ENCODE results near the gene SV2B. TPM values are rescaled to one million over a fixed set of nuclear protein-coding genes. Genes with fewer than 3 reads are reported as not detected.

The SV2B gene
- total and polyA plus RNA-seq, 2 donors, result 1.2 to 4.5 TPM

DNA sequence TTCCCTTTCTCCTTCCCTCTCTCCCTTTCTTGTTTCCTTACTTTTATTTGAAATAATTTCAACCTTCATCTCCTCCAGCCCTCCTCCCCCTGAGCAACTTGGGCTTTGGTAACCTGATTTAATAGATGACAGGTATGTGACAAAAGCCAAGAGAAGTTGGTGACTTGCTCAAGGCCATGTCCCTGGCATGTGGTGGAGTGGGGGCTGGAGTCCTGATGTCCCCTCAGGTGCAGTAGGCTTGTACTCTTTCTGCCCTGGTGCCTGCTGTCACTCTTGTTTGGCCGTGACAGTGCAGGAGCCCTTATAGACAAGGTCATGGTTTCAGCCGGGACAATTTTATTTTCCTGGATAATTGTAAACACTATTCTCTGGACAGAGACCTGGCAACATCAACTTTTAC is 152.7 kb downstream of the SV2B start:
- Histone ChIP-seq H3K4me3 (ENCODE audit: low read depth, low read length) (no peak overlapping the region), H3K27ac (ENCODE audit: low read depth) (no peak overlapping the region), H3K36me3 (ENCODE audit: insufficient read depth) (no peaks in the 10 kb centered on the region), H3K4me1 (ENCODE audit: insufficient read depth) (no peaks in the 10 kb centered on the region)
- WGBS, result 78% methylated on average over 2 of the region's 2 CpGs
- no peak for DNase-seq (ENCODE audit: extremely low spot score)

DNA sequence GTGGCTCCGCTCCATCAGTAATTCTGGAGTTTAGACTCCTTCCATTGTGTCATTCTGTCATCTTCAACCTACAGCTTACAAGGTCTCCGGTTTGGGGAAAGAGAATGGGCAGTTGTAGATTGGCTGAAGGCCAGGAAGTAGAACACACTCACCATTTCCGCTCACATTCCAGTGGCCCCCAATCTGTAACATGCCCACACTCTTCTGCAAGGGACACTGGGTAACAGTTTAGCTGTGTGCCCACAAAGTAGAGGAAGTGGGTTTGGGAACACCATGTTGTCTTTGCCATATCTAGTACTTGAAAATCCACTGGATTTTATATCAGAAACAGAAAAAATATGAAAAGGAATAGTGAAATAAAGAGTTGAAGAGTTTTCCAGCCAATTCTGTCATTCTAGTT is 153.5 kb downstream of the SV2B start:
- Histone ChIP-seq H3K4me1 (ENCODE audit: insufficient read depth) (no peaks in the 10 kb centered on the region), H3K36me3 (ENCODE audit: insufficient read depth) (no peaks in the 10 kb centered on the region), H3K27ac (ENCODE audit: low read depth) (no peak overlapping the region), H3K4me3 (ENCODE audit: low read depth, low read length) (no peak overlapping the region)
- DNase-seq (ENCODE audit: extremely low spot score), result no peak
- 69% methylated on average over 3 of the region's 3 CpGs for WGBS

DNA sequence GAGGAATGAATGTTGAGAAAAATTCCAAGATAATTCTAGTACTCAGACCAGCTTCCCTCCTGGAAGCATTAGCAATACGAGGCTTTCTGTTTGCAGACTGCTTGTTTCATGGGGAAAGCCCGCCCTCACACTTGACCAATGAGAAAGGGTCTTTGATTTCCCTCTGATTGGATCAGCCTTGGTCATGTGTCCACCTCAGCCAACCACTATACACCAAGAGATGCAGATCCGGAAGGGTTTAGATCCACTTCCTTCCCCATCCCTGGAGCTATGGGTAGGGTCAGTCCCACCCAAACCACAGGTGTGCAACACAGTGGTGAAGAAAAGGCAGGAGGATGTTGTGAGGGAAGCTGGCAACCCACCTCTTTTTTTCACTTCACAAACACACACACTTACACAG is 154.7 kb downstream of the SV2B start:
- H3K36me3 ChIP-seq (ENCODE audit: insufficient read depth), result no peaks in the 10 kb centered on the region
- no peak for DNase-seq (ENCODE audit: extremely low spot score)
- no peak overlapping the region for H3K4me3 ChIP-seq (ENCODE audit: low read depth, low read length)
- H3K27ac ChIP-seq (ENCODE audit: low read depth), result no peak overlapping the region
- 80% methylated on average over 3 of the region's 3 CpGs for WGBS
- H3K4me1 ChIP-seq (ENCODE audit: insufficient read depth), result no peaks in the 10 kb centered on the region

DNA sequence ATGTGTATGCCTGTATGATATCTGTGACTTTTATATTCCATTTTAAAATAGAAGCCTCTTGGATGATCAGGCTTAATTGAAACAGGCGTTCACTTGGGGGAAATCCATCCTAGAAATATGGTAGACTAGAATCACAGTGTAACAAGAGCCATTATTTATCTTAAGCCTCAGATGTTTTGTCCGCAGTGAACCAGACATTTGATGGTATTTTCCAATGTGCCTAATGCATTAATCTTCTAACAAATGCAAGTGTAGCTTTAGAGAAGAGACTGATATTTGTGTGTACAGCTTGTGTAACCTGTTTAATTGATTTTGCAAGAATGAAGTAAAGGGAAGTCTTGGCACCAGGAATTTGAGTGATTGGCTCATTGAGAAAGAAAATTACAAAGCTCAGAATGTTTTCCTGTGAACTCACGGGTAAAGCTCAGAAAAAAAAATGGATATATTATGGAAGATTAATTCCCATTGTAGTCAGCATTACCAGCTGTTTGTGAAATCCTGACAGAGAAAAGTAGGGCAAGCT is 155.7 kb downstream of the SV2B start:
- Histone ChIP-seq H3K27ac (ENCODE audit: low read depth) (no peak overlapping the region), H3K36me3 (ENCODE audit: insufficient read depth) (no peaks in the 10 kb centered on the region), H3K4me1 (ENCODE audit: insufficient read depth) (no peaks in the 10 kb centered on the region), H3K4me3 (ENCODE audit: low read depth, low read length) (no peak overlapping the region)
- no peak for DNase-seq (ENCODE audit: extremely low spot score)
- 48% methylated on average over 3 of the region's 3 CpGs for whole genome bisulfite sequencing

DNA sequence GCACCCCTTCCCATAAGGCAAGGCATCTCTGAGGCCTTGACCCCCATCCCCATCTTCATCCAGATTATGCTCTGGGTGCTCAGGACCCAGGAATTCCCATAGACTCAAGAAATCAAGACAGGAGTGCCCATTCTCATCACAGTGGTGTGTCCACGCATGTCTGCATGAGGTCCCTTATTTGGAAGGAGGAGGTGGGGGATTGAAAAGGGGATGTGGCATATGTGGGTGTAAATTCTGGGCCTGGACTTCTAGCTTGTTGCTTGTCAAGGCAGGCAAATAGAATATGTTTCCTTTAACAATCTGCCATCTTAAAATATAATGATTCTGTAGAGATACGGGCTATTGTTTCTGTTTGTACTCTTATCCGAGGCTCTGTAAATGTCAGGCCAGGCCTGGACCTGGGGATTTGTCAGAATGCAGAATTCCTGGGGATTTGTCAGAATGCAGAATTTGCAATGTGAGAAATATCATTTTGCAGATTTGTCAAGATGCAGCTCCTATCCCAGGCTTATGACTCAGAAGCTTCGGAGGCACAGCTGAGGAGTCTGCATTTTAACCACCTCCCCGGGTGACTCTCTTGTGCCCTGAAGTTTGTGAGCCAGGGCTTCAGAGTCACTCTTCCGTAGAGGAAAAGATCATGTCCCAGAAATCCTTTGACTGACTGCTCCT is 157.8 kb downstream of the SV2B start:
- Histone ChIP-seq H3K27ac (ENCODE audit: low read depth) (no peak overlapping the region), H3K4me1 (ENCODE audit: insufficient read depth) (no peaks in the 10 kb centered on the region), H3K4me3 (ENCODE audit: low read depth, low read length) (no peak overlapping the region), H3K36me3 (ENCODE audit: insufficient read depth) (no peaks in the 10 kb centered on the region)
- DNase-seq (ENCODE audit: extremely low spot score), result no peak
- WGBS, result 76% methylated on average over 6 of the region's 6 CpGs

DNA sequence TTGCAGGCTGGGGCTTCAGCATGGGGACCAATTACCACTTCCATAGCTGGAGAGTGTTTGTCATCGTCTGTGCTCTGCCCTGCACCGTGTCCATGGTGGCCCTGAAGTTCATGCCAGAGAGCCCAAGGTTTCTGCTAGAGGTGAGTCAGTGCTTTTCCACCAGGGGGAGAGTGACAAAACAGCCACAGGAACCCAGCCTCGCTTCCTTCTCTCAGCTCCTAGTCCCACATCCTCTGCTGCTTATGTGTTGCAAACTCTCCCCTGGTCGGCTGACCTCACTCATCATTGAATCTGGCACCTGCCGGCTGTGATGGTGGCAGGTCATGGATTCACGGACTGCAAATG is 158.3 kb downstream of the SV2B start:
- no peak for DNase-seq (ENCODE audit: extremely low spot score)
- Histone ChIP-seq H3K27ac (ENCODE audit: low read depth) (no peak overlapping the region), H3K36me3 (ENCODE audit: insufficient read depth) (no peaks in the 10 kb centered on the region), H3K4me3 (ENCODE audit: low read depth, low read length) (no peak overlapping the region), H3K4me1 (ENCODE audit: insufficient read depth) (no peaks in the 10 kb centered on the region)
- WGBS, result 65% methylated on average over 6 of the region's 6 CpGs

DNA sequence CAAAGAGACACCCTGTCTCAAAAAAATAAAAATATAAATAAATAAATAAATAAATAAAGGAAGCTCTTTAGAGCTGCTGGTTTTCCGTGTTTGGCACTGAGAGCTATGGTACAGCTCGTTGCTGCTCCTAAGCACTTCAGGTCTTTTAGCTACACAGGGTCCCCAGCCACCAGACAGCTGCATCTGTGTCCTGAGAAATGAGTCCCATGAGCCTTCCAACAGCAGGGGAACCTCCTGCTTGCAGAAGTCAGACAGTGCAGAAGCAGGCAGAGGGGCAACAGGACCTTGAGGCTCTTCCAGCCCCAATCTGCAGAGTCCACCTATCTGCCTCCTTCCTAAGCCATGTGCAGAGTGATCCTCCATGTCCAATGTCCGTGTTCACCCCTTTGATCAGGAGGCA is 159.0 kb downstream of the SV2B start:
- Histone ChIP-seq H3K4me1 (ENCODE audit: insufficient read depth) (no peaks in the 10 kb centered on the region), H3K27ac (ENCODE audit: low read depth) (no peak overlapping the region), H3K36me3 (ENCODE audit: insufficient read depth) (no peaks in the 10 kb centered on the region), H3K4me3 (ENCODE audit: low read depth, low read length) (no peak overlapping the region)
- no peak for DNase-seq (ENCODE audit: extremely low spot score)
- WGBS, result 76% methylated on average over 3 of the region's 3 CpGs

DNA sequence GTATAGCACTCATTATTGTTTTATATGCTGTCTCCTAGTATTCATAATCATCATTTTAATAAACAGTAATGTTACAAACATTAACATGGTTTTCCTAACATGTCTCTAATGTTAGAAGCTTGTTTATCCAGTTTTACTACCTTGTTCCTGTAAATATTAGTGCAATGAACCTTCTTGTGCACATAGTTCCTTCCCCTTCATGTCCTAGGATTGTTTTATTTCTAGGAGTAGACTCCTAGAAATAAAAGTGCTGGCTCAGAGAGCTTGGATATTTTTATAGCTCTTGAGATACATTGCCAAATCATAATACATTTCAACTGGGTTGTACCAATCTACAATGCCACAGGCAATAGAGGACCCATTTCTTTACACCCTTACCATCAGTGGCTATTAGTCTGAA is 161.3 kb downstream of the SV2B start:
- Histone ChIP-seq H3K4me1 (ENCODE audit: insufficient read depth) (no peaks in the 10 kb centered on the region), H3K4me3 (ENCODE audit: low read depth, low read length) (no peak overlapping the region)

DNA sequence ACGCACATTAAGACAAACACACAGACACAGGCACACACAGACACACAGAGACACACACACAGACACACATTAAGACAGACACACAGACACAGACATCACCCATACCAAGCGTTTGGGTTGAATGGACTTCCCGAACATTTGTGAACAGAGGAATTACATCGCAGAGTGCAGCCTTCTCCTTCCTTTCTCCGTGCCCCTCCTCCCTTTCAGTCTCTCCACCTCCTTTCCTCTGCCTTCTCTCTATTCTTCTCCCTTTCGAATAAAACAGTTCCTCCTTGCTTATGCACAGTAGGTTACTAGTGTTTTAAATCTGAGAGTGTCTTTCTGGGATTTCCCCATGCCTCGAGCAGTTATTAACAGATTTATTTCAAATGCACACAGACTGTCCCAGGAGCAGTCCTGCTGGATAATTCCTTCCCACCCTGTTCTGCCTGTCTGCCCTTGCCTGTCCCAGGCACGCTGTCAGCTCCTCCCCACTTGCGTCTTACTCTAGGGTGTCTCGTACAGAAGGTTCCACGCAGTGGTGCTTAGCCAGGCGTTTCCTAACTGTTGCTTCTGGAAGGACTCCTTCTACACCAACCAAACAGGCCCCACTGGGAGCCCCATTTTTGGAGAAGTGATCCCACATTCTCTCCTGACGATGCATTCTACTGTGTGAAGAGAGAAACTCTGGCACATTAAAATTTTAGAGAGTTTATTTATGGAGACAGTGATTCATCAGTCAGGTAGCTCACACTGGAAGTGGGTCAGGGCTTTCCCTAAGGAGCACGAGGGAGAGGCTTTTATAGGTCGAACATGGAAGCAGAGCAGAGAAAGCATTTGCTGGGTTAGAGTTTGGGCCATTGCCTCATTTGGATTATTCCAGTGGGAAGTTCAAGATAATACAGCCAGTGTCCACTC is 163.8 kb downstream of the SV2B start:
- no peaks in the 10 kb centered on the region for H3K4me1 ChIP-seq (ENCODE audit: insufficient read depth)
- no peak overlapping the region for H3K27ac ChIP-seq (ENCODE audit: low read depth)
- no peak overlapping the region for H3K4me3 ChIP-seq (ENCODE audit: low read depth, low read length)
- WGBS, result 28% methylated on average over 15 of the region's 15 CpGs
- no peak for DNase-seq (ENCODE audit: extremely low spot score)
- no peaks in the 10 kb centered on the region for H3K36me3 ChIP-seq (ENCODE audit: insufficient read depth)

More for the DNA sequence above, 161.3 kb downstream of the SV2B start:
- no peak for DNase-seq (ENCODE audit: extremely low spot score)
- no peaks in the 10 kb centered on the region for H3K36me3 ChIP-seq (ENCODE audit: insufficient read depth)
- no peak overlapping the region for H3K27ac ChIP-seq (ENCODE audit: low read depth)

DNA sequence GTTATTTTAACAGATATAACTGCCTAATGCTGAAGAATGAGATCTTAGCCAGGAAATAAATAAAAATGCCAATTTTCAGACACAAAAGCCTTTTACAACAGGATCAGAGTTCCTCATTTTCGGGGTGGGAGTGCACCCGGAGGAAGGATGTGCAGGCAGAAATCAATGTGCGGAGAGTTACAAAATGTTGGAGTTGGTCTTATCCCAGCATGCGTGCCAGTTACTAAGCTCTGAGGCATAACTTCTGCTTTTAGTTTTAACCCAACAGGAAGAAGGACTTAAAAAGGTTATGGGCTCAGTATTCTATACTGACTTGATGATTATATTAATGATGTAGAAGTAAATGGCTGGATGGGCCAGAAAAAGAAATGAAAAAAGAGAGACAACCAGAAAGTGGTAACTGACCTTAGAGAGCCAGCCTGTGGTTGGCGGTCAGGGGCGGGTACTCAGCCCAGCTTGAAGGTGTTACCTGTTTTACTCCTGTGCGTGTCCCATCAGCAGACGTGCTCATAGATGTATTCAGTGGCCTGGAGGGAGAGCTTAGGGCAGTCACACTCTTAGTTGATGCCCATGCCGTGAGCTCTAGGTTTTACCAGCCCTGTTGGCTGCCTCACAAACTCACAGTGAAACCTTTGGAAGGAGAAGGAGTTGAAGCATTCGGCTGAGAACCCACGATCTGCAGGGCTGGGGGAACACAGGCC is 164.7 kb downstream of the SV2B start:
- no peak overlapping the region for H3K4me3 ChIP-seq (ENCODE audit: low read depth, low read length)
- WGBS, result 78% methylated on average over 11 of the region's 11 CpGs

DNA sequence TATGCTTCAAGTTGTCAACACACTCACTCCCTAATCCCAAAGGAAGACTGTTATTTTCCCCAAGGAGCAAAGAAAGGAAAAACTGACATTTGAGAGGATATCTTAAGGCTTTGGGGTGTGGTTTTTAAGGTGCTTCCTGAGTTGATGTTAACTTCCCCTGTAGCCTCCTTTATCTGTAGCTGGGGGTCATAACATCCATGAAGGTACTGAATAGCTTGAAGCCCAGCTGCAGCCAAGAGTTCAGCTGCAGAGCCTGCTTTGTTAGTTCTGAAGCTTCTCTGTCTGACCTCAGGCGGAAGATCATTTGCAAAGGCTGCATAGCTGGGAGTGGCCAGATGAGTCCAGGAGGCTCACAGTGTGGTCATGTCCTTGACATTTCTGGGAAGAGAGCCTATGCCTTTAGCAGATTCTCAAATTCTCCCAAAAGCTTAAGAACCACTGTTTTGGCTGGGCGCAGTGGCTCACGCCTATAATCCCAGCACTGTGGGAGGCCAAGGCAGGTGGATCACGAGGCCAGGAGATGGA is 165.4 kb downstream of the SV2B start:
- no peak overlapping the region for H3K4me3 ChIP-seq (ENCODE audit: low read depth, low read length)
- DNase-seq (ENCODE audit: extremely low spot score), result no peak
- no peak overlapping the region for H3K27ac ChIP-seq (ENCODE audit: low read depth)
- H3K4me1 ChIP-seq (ENCODE audit: insufficient read depth), result no peaks in the 10 kb centered on the region
- H3K36me3 ChIP-seq (ENCODE audit: insufficient read depth), result no peaks in the 10 kb centered on the region
- 83% methylated on average over 4 of the region's 4 CpGs for whole genome bisulfite sequencing

More for the DNA sequence above, 164.7 kb downstream of the SV2B start:
- no peak overlapping the region for H3K27ac ChIP-seq (ENCODE audit: low read depth)
- H3K36me3 ChIP-seq (ENCODE audit: insufficient read depth), result no peaks in the 10 kb centered on the region
- H3K4me1 ChIP-seq (ENCODE audit: insufficient read depth), result no peaks in the 10 kb centered on the region
- DNase-seq (ENCODE audit: extremely low spot score), result no peak

DNA sequence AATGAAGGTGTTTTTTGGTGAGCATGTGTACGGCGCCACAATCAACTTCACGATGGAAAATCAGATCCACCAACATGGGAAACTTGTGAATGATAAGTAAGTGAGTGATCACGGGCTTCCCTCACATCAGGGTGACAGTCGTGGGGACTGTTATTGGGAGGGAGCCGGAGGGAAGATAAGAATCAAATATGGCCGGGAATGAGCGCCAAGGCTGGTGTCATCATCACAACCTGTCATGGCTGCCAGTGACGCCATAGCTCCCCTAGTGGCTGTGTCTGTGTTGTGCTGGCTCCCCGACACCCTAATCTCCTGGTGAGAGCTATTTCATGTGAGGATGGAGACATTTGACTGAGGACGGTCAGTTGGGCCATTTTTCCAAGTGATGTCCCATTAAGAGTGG is 168.5 kb downstream of the SV2B start:
- no peak for DNase-seq (ENCODE audit: extremely low spot score)
- WGBS, result 84% methylated on average over 11 of the region's 11 CpGs
- H3K4me3 ChIP-seq (ENCODE audit: low read depth, low read length), result no peak overlapping the region
- no peaks in the 10 kb centered on the region for H3K4me1 ChIP-seq (ENCODE audit: insufficient read depth)
- H3K36me3 ChIP-seq (ENCODE audit: insufficient read depth), result no peaks in the 10 kb centered on the region
- H3K27ac ChIP-seq (ENCODE audit: low read depth), result no peak overlapping the region

DNA sequence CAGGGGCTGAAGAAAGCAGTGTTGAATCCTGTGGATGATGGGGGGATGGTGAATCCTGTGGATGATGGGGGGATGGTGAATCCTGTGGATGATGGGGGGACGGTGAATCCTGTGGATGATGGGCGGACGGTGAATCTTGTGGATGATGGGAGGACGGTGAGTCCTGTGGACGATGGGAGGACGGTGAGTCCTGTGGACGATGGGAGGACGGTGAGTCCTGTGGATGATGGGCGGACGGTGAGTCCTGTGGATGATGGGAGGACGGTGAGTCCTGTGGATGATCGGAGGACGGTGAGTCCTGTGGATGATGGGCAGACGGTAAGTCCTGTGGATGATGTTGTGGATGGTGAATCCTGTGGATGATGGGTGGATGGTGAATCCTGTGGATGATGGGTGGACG is 170.7 kb downstream of the SV2B start:
- DNase-seq (ENCODE audit: extremely low spot score), result no peak
- Histone ChIP-seq H3K4me1 (ENCODE audit: insufficient read depth) (no peaks in the 10 kb centered on the region), H3K4me3 (ENCODE audit: low read depth, low read length) (no peak overlapping the region), H3K36me3 (ENCODE audit: insufficient read depth) (no peaks in the 10 kb centered on the region), H3K27ac (ENCODE audit: low read depth) (no peak overlapping the region)
- 79% methylated on average over 15 of the region's 15 CpGs for WGBS

Measured in urinary bladder (tissue), 4 donors.